PC-9 (cell line): Measurements from ENCODE around the gene CTNNB1. TPM values are rescaled to one million over a fixed set of nuclear protein-coding genes. Genes with fewer than 3 reads are reported as not detected.

ENCODE experiments used
- BruUV-seq: library from RNA; stranded (reverse); fragments of 400-500 nt; replicated peaks from 2 replicates; lab custom pipeline; 2021; lab: Mats Ljungman, UMichigan
- CTCF ChIA-PET: fragments of 300-600 bp; sonication (Branson Sonifier 250); formaldehyde crosslinking; loops from one replicate; lab custom pipeline; 2022; ENCODE audit warnings: antibody characterized with exemption; lab: Charles Lee
- POLR2A ChIA-PET: fragments of 300-600 bp; sonication (Branson Sonifier 250); formaldehyde crosslinking; loops from one replicate; lab custom pipeline; 2022; ENCODE audit warnings: antibody characterized with exemption; ENCODE audit not compliant: unreplicated experiment; lab: Charles Lee
- DNase-seq, 2 experiments: peaks; one replicate each; pipeline versions ENCODE4 v3.0.0 to v3.0.0-alpha.2; 2015 to 2022; ENCODE audit warnings: mixed read lengths in 1 of 2
- H2AFZ ChIP-seq: fragments of 200-600 bp; sonication (generic); 2 replicates; pipeline ENCODE4 v1.8.1; 2017; ENCODE audit warnings: antibody characterized with exemption
- H3F3A ChIP-seq: fragments of 200-600 bp; sonication (generic); 2 replicates; pipeline ENCODE4 v1.8.1; 2017; ENCODE audit warnings: antibody characterized with exemption, mild to moderate bottlenecking, low read depth; ENCODE audit not compliant: insufficient read depth
- H3K27ac ChIP-seq: fragments of 200-600 bp; sonication (generic); 2 replicates; pipeline ENCODE4 v1.6.1; 2016; ENCODE audit warnings: mixed run types
- H3K27me3 ChIP-seq: fragments of 200-600 bp; sonication (generic); 2 replicates; pipeline ENCODE4 v1.6.1; 2016; ENCODE audit warnings: low read depth, mixed run types; ENCODE audit not compliant: insufficient read depth
- H3K36me3 ChIP-seq: fragments of 200-600 bp; sonication (generic); 2 replicates; pipeline ENCODE4 v1.6.1; 2016; ENCODE audit warnings: low read depth, mixed run types
- H3K4me1 ChIP-seq: fragments of 200-600 bp; sonication (generic); replicated peaks from 2 replicates; pipeline ENCODE4 v1.6.1; 2016; ENCODE audit warnings: mixed run types; ENCODE audit not compliant: insufficient read depth
- H3K4me2 ChIP-seq: fragments of 200-600 bp; sonication (generic); 2 replicates; pipeline ENCODE4 v1.6.1; 2017; ENCODE audit warnings: mixed run types
- H3K4me3 ChIP-seq: fragments of 200-600 bp; sonication (generic); 2 replicates; pipeline ENCODE4 v1.6.1; 2016; ENCODE audit warnings: mixed run types
- H3K79me2 ChIP-seq: fragments of 200-600 bp; sonication (generic); 2 replicates; pipeline ENCODE4 v1.6.1; 2017; ENCODE audit warnings: low read depth, mixed run types
- H3K9me2 ChIP-seq: fragments of 200-600 bp; sonication (generic); 2 replicates; pipeline ENCODE4 v1.8.1; 2017; ENCODE audit warnings: mild to moderate bottlenecking; ENCODE audit not compliant: insufficient read depth
- H3K9me3 ChIP-seq: fragments of 200-600 bp; sonication (generic); 2 replicates; pipeline ENCODE4 v1.8.1; 2016; ENCODE audit warnings: low read depth; ENCODE audit not compliant: insufficient read depth
- H4K20me1 ChIP-seq: fragments of 200-600 bp; sonication (generic); 2 replicates; pipeline ENCODE4 v1.8.1; 2017; ENCODE audit not compliant: insufficient read depth
- EZH2 ChIP-seq: fragments of 200-600 bp; sonication (generic); IDR thresholded peaks from 2 replicates; pipeline ENCODE4 v1.8.0; 2017; ENCODE audit warnings: antibody characterized with exemption, low read depth
- intact Hi-C: fragments of 100-400 bp; cut with micrococcal nuclease; formaldehyde crosslinking; loops from one replicate; pipeline ENCODE4 v1.10.0; 2022; ENCODE audit not compliant: unreplicated experiment
- total RNA-seq: library from RNA; stranded (reverse); gene quantifications from 2 replicates; pipeline ENCODE4 v1.2.3, GENCODE V29; 2021
- TF ChIP-seq, protein P1 (sequence below): fragments of 200-600 bp; sonication (generic); conservative IDR thresholded peaks from 2 replicates; pipeline ENCODE4 v1.6.1; 2017; ENCODE audit warnings: mixed run types, antibody characterized with exemption, mild to moderate bottlenecking, moderate library complexity

The CTNNB1 gene
- total RNA-seq, 1 experiment from 2014 or later = 251 TPM

DNA sequence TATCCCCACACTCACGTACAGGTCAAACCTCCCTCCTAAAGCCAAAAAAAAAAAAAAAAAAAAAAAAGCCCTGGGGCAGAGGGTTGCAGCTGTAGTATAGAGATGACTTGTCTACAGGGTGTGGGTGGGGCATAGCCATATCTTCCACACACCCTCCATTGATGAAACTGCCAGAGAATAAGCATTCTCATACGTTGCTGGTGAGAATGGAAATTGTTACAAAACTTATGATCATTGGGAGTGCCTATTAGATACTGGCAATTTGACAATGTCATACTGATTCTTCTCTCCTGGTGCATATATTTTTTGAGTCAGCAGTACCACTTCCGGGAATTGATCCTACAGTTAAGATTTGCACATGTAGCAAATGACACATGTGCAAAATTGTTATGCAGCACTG, 11.0 kb upstream of the CTNNB1 start:
- no peak for DNase-seq
- ChIA-PET CTCF (no interaction called here), POLR2A (no interaction called here)
- Histone ChIP-seq H3K9me3 (no peaks in the 10 kb centered on the region), H3K36me3 (no peaks in the 10 kb centered on the region), H3K27me3 (no peaks in the 10 kb centered on the region), H3K4me1 (no peaks in the 10 kb centered on the region), H3K79me2 (no peaks in the 10 kb centered on the region), H3F3A (no peaks in the 10 kb centered on the region), H3K4me2 (no peak overlapping the region), H3K9me2 (no peaks in the 10 kb centered on the region), H2AFZ (no peak overlapping the region), H3K27ac (no peak overlapping the region), H4K20me1 (no peaks in the 10 kb centered on the region), H3K4me3 (no peak overlapping the region)
- BruUV-seq = no TSS peak
- TF ChIP-seq, protein P1, sequence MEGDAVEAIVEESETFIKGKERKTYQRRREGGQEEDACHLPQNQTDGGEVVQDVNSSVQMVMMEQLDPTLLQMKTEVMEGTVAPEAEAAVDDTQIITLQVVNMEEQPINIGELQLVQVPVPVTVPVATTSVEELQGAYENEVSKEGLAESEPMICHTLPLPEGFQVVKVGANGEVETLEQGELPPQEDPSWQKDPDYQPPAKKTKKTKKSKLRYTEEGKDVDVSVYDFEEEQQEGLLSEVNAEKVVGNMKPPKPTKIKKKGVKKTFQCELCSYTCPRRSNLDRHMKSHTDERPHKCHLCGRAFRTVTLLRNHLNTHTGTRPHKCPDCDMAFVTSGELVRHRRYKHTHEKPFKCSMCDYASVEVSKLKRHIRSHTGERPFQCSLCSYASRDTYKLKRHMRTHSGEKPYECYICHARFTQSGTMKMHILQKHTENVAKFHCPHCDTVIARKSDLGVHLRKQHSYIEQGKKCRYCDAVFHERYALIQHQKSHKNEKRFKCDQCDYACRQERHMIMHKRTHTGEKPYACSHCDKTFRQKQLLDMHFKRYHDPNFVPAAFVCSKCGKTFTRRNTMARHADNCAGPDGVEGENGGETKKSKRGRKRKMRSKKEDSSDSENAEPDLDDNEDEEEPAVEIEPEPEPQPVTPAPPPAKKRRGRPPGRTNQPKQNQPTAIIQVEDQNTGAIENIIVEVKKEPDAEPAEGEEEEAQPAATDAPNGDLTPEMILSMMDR = no peak
- TF ChIP-seq EZH2 = no peak
- intact Hi-C loops = no loop called here

GRCh38 chr3:41190509-41191284, 8.6 kb upstream of the CTNNB1 start:
- intact Hi-C loops = no loop called here
- Histone ChIP-seq H3K4me2 (no peak overlapping the region), H2AFZ (no peak overlapping the region), H3K9me2 (no peaks in the 10 kb centered on the region), H3K27ac (no peak overlapping the region), H3K27me3 (no peaks in the 10 kb centered on the region), H3K4me3 (no peak overlapping the region), H3K36me3 (no peaks in the 10 kb centered on the region), H3K9me3 (no peaks in the 10 kb centered on the region), H3K79me2 (no peaks in the 10 kb centered on the region), H3K4me1 (no peaks in the 10 kb centered on the region), H4K20me1 (no peaks in the 10 kb centered on the region), H3F3A (no peaks in the 10 kb centered on the region)
- POLR2A ChIA-PET = no interaction called here
- BruUV-seq = no TSS peak
- CTCF ChIA-PET = no interaction called here
- TF ChIP-seq EZH2 = no peak
- TF ChIP-seq, protein P1 = no peak
- DNase-seq = no peak

- Histone ChIP-seq H3K4me1 (no peaks in the 10 kb centered on the region), H3K4me3 (no peak overlapping the region), H3K9me2 (no peaks in the 10 kb centered on the region), H3K27ac (no peak overlapping the region), H3F3A (no peaks in the 10 kb centered on the region), H3K79me2 (no peaks in the 10 kb centered on the region), H3K36me3 (no peaks in the 10 kb centered on the region), H3K4me2 (no peak overlapping the region), H2AFZ (no peak overlapping the region), H3K27me3 (no peaks in the 10 kb centered on the region), H3K9me3 (no peaks in the 10 kb centered on the region), H4K20me1 (no peaks in the 10 kb centered on the region)
- ChIA-PET CTCF (no interaction called here), POLR2A (no interaction called here)
- intact Hi-C loops = no loop called here
- DNase-seq = no peak
- BruUV-seq = no TSS peak
- no peak for TF ChIP-seq EZH2
- TF ChIP-seq, protein P1 = no peak
These were observed 6.4 kb upstream of the CTNNB1 start for GRCh38 chr3:41192885-41193284.
